HepG2 (cell line): ENCODE results near the gene EYA2. TPM values are rescaled to one million over a fixed set of nuclear protein-coding genes. Genes with fewer than 3 reads are reported as not detected.
A peak's percentile ranks its signal among the peaks of the same experiment; 100 is the strongest.

Experiments used
- ATAC-seq: fragments of 200-7000 bp; cut with Tn5 transposase; 3 replicates; pipeline ENCODE4 v1.9.1; 2020; ENCODE audit warnings: mild to moderate bottlenecking, moderate library complexity
- BruUV-seq: library from RNA; stranded (reverse); fragments of 400-500 nt; replicated peaks from 2 replicates; lab custom pipeline; 2021; lab: Mats Ljungman, UMichigan
- CTCF ChIA-PET: fragments of 300-600 bp; formaldehyde crosslinking; extraction: SDS; loops from one replicate; lab custom pipeline; 2021; ENCODE audit warnings: low total read pairs, inconsistent platforms, low intra/inter-chr PET ratio; lab: Yijun Ruan, JAX
- POLR2A ChIA-PET: fragments of 350-600 bp; sonication (Branson Sonifier 250); formaldehyde crosslinking; loops from one replicate; lab custom pipeline; 2020; ENCODE audit warnings: antibody characterized with exemption, inconsistent platforms; lab: Yijun Ruan, JAX
- DNase-seq: peaks from one replicate; pipeline ENCODE4 v3.0.0-alpha.2; 2015; ENCODE audit warnings: low spot score
- FAIRE-seq: peaks from 3 replicates; lab custom pipeline; 2011; peaks lifted over from hg19 to GRCh38; lab: Jason Lieb, UNC
- H2AFZ ChIP-seq: one replicate; pipeline ENCODE4 v1.6.1; 2011; ENCODE audit warnings: low read length, inconsistent platforms
- H3K27ac ChIP-seq: fragments of 300-600 bp; 3 replicates; pipeline ENCODE4 v1.8.0; 2011; ENCODE audit warnings: mixed run types, mild to moderate bottlenecking, mixed read lengths, low read length, inconsistent platforms; ENCODE audit not compliant: insufficient read depth; ENCODE audit errors: extremely low read length
- H3K27me3 ChIP-seq, 2 experiments: fragments of 200-600 bp in 1 of 2; 2 replicates in 1 of 2; 3 replicates in 1 of 2; pipeline versions ENCODE4 v1.6.0 to v1.8.0; 2011; ENCODE audit warnings: low read length in 2 of 2, mild to moderate bottlenecking in 2 of 2, moderate library complexity in 2 of 2, inconsistent platforms in 1 of 2; ENCODE audit not compliant: insufficient read depth in 2 of 2, control insufficient read depth in 1 of 2
- H3K36me3 ChIP-seq, 2 experiments: fragments of 200-600 bp in 1 of 2; replicated peaks in 1 of 2; 2 replicates in 1 of 2; 3 replicates in 1 of 2; pipeline versions ENCODE4 v1.5.1 to v1.8.0; 2011; ENCODE audit warnings: low read length in 2 of 2, inconsistent platforms in 1 of 2; ENCODE audit not compliant: insufficient read depth in 2 of 2, control insufficient read depth in 1 of 2
- H3K4me1 ChIP-seq: 2 replicates; pipeline ENCODE4 v1.5.1; 2012; ENCODE audit warnings: low read length, inconsistent platforms; ENCODE audit not compliant: insufficient read depth
- H3K4me2 ChIP-seq: 2 replicates; pipeline ENCODE4 v1.6.0; 2011; ENCODE audit warnings: low read depth, low read length, inconsistent platforms
- H3K4me3 ChIP-seq, 3 experiments: fragments of 200-600 bp in 1 of 3; sonication (generic), shearing (Covaris generic) in 1 of 3; replicated peaks in 1 of 3; 2 replicates each; pipeline ENCODE4 v1.5.1; 2011 to 2016; ENCODE audit warnings: low read length in 3 of 3, inconsistent platforms in 2 of 3, low read depth in 2 of 3, mild to moderate bottlenecking in 2 of 3, control low read depth in 1 of 3, mixed read lengths in 1 of 3; ENCODE audit not compliant: insufficient read depth in 1 of 3
- H3K79me2 ChIP-seq: one replicate; pipeline ENCODE4 v1.6.1; 2011; ENCODE audit warnings: low read length, inconsistent platforms; ENCODE audit not compliant: insufficient read depth
- H3K9ac ChIP-seq: 2 replicates; pipeline ENCODE4 v1.6.0; 2011; ENCODE audit warnings: mild to moderate bottlenecking, low read depth, low read length, inconsistent platforms; ENCODE audit not compliant: insufficient read depth
- H3K9me3 ChIP-seq: 2 replicates; pipeline ENCODE4 v1.5.1; 2012; ENCODE audit warnings: mild to moderate bottlenecking, low read length
- H4K20me1 ChIP-seq: 2 replicates; pipeline ENCODE4 v1.6.0; 2011; ENCODE audit warnings: inconsistent platforms, mild to moderate bottlenecking, low read length, moderate library complexity; ENCODE audit not compliant: insufficient read depth
- CC2D1A ChIP-seq: sonication (generic); formaldehyde crosslinking; IDR thresholded peaks from 2 replicates; pipeline ENCODE4 v1.8.1; 2023; ENCODE audit warnings: mild to moderate bottlenecking, missing genetic modification reagents
- KAT2B ChIP-seq: fragments of 150-350 bp; IDR thresholded peaks from 2 replicates; pipeline ENCODE4 v1.6.1; 2014; ENCODE audit warnings: low read depth, low read length, borderline replicate concordance
- ZMYM3 ChIP-seq: sonication (generic); formaldehyde crosslinking; IDR thresholded peaks from 2 replicates; pipeline ENCODE4 v1.5.1; 2020; ENCODE audit warnings: mild to moderate bottlenecking, missing genetic modification reagents
- ZNF18 ChIP-seq: sonication (generic); formaldehyde crosslinking; IDR thresholded peaks from 2 replicates; pipeline ENCODE4 v1.8.0; 2022; ENCODE audit warnings: mild to moderate bottlenecking, missing genetic modification reagents; ENCODE audit not compliant: insufficient replicate concordance
- ZNF652 ChIP-seq: IDR thresholded peaks from 2 replicates; pipeline ENCODE4 v1.6.1; 2016; ENCODE audit warnings: low read depth, borderline replicate concordance
- WGBS: methylation state at CpG from one replicate; pipeline ENCODE4 v1.1.6; 2017; ENCODE audit warnings: low lambda C conversion rate; 5-methylcytosine and 5-hydroxymethylcytosine counted together
- in situ Hi-C: cut with HindIII; loops from 2 replicates; pipeline ENCODE4 v1.10.0; 2017; ENCODE audit warnings: low pct_unique_long_range_greater_than_20kb; ENCODE audit not compliant: extremely low pct_ligation_motif_present
- intact Hi-C: fragments of 100-400 bp; cut with micrococcal nuclease; formaldehyde crosslinking; loops from one replicate; pipeline ENCODE4 v1.10.0; 2022; ENCODE audit not compliant: unreplicated experiment
- polyA plus RNA-seq, 8 experiments: library from polyadenylated mRNA; depleted of rRNA in 3 of 8; stranded (reverse) in 7 of 8; unstranded in 1 of 8; fragments of >200 nt; fragmentation: Illumina TruSeq in 4 of 8; extraction: Trizol in 4 of 8; gene quantifications; 2 replicates each; pipeline versions ENCODE4 v1.2.1 to v1.2.3, GENCODE V29; 2011 to 2016; ENCODE audit warnings: low read depth in 4 of 8, missing spikeins in 1 of 8, mixed read lengths in 1 of 8; ENCODE audit not compliant: insufficient read depth in 1 of 8
- total RNA-seq, 5 experiments: library from RNA; depleted of rRNA; stranded (reverse); fragments of >200 nt; fragmentation: Illumina TruSeq; extraction: Trizol; gene quantifications; 2 replicates each; pipeline ENCODE4 v1.2.3, GENCODE V29; 2016; ENCODE audit warnings: low read depth in 1 of 5
- TF ChIP-seq, protein P1 (sequence below): sonication (generic); formaldehyde crosslinking; IDR thresholded peaks from 2 replicates; pipeline ENCODE4 v1.5.1; 2020; ENCODE audit warnings: missing genetic modification reagents, mild to moderate bottlenecking, borderline replicate concordance

EYA2 gene
- total and polyA plus RNA-seq, 2 of the 13 experiments (the other 11 are each of a cell fraction or from before 2014, with no cell fraction given) = not detected

GRCh38 chr20:47129306-47129705, 234.7 kb downstream of the EYA2 start:
- 3% methylated on average over 1 of the region's 1 CpG for WGBS
- Histone ChIP-seq H3K36me3 (no peaks in the 10 kb centered on the region), H3K79me2 (no peaks in the 10 kb centered on the region), H3K9ac (no peak overlapping the region), H3K4me2 (no peak overlapping the region), H3K4me1 (no peaks in the 10 kb centered on the region), H3K27ac (no peak overlapping the region), H2AFZ (no peak overlapping the region), H4K20me1 (no peaks in the 10 kb centered on the region), H3K9me3 (no peaks in the 10 kb centered on the region), H3K27me3 (peaks cover 8 to 24% of the 10 kb centered on the region in 2 experiments; a peak in 4 of 5 replicates), H3K4me3 (no peak overlapping the region)
- intact Hi-C loops (no loop called here), in situ Hi-C loops (no loop called here)
- ATAC-seq = no peak
- DNase-seq = no peak
- CTCF ChIA-PET = no interaction called here
- BruUV-seq = no TSS peak
- TF ChIP-seq ZNF18 (CRISPR knock-in tag) (no peak), ZMYM3 (CRISPR knock-in tag) (0 out of 2 replicates have a peak, but pooled peaks have one; percentile 33)
- POLR2A ChIA-PET = no interaction called here
- no peak for FAIRE-seq

DNA sequence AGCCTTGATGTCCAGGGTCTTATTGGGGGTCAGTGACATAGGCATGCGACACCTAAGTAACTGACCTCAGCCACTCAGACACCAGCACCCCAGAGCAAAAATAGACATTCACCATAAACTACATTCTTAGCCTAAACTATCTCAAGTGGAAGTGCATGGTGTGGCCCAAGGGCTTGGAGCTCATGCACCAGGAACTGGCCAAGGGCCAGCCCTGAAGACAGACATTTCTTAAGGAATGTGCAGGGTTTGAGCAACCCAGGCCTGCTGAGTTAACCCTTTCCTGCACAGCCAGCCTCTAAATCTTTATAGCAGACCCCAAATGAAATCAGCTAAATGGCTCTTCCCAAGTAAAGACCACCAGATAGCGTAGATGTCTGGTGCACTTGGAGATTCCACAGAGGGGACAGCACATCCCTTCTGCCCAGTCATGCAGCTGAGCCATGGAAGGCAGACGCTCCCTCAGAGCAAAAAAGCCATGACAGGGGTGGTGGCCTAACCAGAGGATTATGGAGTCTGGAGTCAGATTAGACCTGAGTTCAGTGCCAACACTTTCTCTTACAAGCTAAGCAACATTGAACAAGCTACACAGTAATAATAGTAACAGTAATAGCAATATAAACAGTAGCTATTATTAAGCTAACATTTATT, 239.3 kb downstream of the EYA2 start:
- no TSS peak for BruUV-seq
- 69% methylated on average over 3 of the region's 3 CpGs for WGBS
- DNase-seq (no peak), FAIRE-seq (no peak), ATAC-seq (no peak)
- no peak overlapping the region for H3K9ac ChIP-seq
- ChIA-PET POLR2A (no interaction called here), CTCF (no interaction called here)
- H3K27ac ChIP-seq = no peak overlapping the region
- no peaks in the 10 kb centered on the region for H3K4me1 ChIP-seq
- H3K4me3 ChIP-seq = no peak overlapping the region
- H3K79me2 ChIP-seq = no peaks in the 10 kb centered on the region
- H2AFZ ChIP-seq = no peak overlapping the region
- intact Hi-C loops = no loop called here
- no peaks in the 10 kb centered on the region for H3K9me3 ChIP-seq
- no peaks in the 10 kb centered on the region for H4K20me1 ChIP-seq
- H3K4me2 ChIP-seq = no peak overlapping the region
- in situ Hi-C loops = no loop called here
- H3K36me3 ChIP-seq = no peaks in the 10 kb centered on the region
- TF ChIP-seq CC2D1A (no peak), KAT2B (no peak), ZNF652 (CRISPR knock-in tag) (0 out of 2 replicates have a peak, but pooled peaks have one; percentile 46)
- TF ChIP-seq, protein P1, sequence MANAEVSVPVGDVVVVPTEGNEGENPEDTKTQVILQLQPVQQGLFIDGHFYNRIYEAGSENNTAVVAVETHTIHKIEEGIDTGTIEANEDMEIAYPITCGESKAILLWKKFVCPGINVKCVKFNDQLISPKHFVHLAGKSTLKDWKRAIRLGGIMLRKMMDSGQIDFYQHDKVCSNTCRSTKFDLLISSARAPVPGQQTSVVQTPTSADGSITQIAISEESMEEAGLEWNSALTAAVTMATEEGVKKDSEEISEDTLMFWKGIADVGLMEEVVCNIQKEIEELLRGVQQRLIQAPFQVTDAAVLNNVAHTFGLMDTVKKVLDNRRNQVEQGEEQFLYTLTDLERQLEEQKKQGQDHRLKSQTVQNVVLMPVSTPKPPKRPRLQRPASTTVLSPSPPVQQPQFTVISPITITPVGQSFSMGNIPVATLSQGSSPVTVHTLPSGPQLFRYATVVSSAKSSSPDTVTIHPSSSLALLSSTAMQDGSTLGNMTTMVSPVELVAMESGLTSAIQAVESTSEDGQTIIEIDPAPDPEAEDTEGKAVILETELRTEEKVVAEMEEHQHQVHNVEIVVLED (CRISPR knock-in tag) = no peak
- H3K27me3 ChIP-seq = peaks cover 5 to 6% of the 10 kb centered on the region in 2 experiments; a peak in 1 of 5 replicates
